Activated B cell treated with CpG ODN at 0.5 μM for 24 hours (primary cell): ENCODE results near the gene KCNK13. TPM values are rescaled to one million over a fixed set of nuclear protein-coding genes. Genes with fewer than 3 reads are reported as not detected.

Experiments used
- ATAC-seq: fragments of 200-7000 bp; cut with Tn5 transposase; one replicate; pipeline ENCODE4 v1.10.0; 2021; ENCODE audit warnings: low read depth, mild to moderate bottlenecking, moderate library complexity
- CTCF ChIA-PET: fragments of 350-600 bp; sonication (Branson Sonifier 250); formaldehyde crosslinking; loops from one replicate; lab custom pipeline; 2021; ENCODE audit warnings: antibody characterized with exemption; lab: Charles Lee
- POLR2A ChIA-PET: fragments of 350-600 bp; sonication (Branson Sonifier 250); formaldehyde crosslinking; loops from one replicate; lab custom pipeline; 2021; ENCODE audit warnings: antibody characterized with exemption; lab: Charles Lee
- DNase-seq: peaks from one replicate; pipeline ENCODE4 v3.0.0; 2022
- H3K27ac Mint-ChIP-seq: one replicate; pipeline ENCODE4 v1.8.0; 2020; ENCODE audit warnings: mixed read lengths
- H3K27me3 Mint-ChIP-seq: one replicate; pipeline ENCODE4 v1.8.0; 2021; ENCODE audit warnings: mixed read lengths
- H3K36me3 Mint-ChIP-seq: one replicate; pipeline ENCODE4 v1.8.0; 2021; ENCODE audit warnings: low read depth, mixed read lengths
- H3K4me1 Mint-ChIP-seq: one replicate; pipeline ENCODE4 v1.8.0; 2021; ENCODE audit warnings: mixed read lengths
- H3K4me3 Mint-ChIP-seq: one replicate; pipeline ENCODE4 v1.8.0; 2020; ENCODE audit warnings: mild to moderate bottlenecking, mixed read lengths
- H3K9me3 Mint-ChIP-seq: one replicate; pipeline ENCODE4 v1.8.0; 2020; ENCODE audit warnings: mixed read lengths
- CTCF ChIP-seq: fragments of 200-600 bp; IDR thresholded peaks from one replicate; pipeline ENCODE4 v1.8.0; 2022; ENCODE audit warnings: antibody characterized with exemption, mild to moderate bottlenecking
- intact Hi-C: fragments of 100-400 bp; cut with micrococcal nuclease; formaldehyde crosslinking; loops from one replicate; pipeline ENCODE4 v1.15.1; 2024
- total RNA-seq: library from RNA; stranded (reverse); gene quantifications from 2 replicates; pipeline ENCODE4 v1.2.3, GENCODE V29; 2022

KCNK13 gene
- total RNA-seq, 1 donor from 2014 or later: not detected

DNA sequence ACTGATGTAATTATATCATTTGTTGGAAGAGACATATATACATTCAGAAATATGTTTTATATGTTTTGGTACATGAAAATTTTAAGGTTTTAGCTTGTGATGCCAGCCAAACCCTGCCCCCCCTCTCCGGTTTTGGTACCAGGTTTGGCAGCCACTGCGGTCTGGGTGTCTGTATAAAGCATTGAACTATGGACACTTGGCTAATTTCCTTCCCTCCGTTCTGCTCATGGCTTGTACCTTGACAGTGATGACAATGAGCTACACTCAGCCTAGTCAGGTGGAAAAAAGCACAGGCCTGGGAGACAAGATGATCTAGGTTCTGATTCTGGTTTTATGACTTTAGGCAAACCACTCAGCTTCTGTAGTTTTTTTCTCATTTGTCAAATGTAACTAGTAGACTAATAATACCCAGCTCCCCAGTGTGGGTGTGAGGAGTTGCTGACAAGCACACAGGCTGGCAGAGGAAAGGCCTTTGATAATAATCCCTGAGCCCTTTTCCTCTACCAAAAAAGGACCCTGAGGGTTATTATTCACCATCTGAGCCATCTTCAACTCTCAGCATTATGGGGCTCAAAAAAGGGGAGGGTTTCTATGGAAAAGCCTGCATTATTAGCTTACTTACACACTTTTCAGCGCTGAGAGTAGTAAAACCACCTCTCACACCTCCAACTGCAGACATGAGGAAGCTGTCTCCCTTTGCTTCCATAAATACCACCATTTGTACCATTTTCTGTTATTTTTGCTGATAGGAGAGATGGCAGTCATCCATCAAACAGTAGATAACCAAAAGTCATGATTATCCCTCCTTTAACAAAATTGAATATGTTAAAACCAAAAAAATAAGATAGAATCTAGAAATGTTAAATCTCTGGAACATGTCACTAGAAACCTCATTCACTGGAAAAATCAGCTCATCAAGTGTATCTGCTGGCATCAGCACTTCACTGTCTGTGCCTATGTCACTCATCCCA, 118.3 kb downstream of the KCNK13 start:
- CTCF ChIA-PET: no interaction called here
- intact Hi-C loops: no loop called here
- Mint-ChIP-seq H3K36me3 (no peaks in the 10 kb centered on the region), H3K9me3 (no peaks in the 10 kb centered on the region), H3K27me3 (peaks cover 18% of the 10 kb centered on the region), H3K27ac (no peak overlapping the region), H3K4me1 (no peaks in the 10 kb centered on the region), H3K4me3 (no peak overlapping the region)
- DNase-seq (no peak), ATAC-seq (no peak)
- POLR2A ChIA-PET: no interaction called here
- no peak for TF ChIP-seq CTCF

- TF ChIP-seq CTCF: no peak
- Mint-ChIP-seq H3K36me3 (no peaks in the 10 kb centered on the region), H3K9me3 (peaks cover 7% of the 10 kb centered on the region), H3K27ac (no peak overlapping the region), H3K4me3 (no peak overlapping the region), H3K27me3 (peaks cover 23% of the 10 kb centered on the region), H3K4me1 (no peaks in the 10 kb centered on the region)
- ChIA-PET POLR2A (no interaction called here), CTCF (no interaction called here)
- no peak for ATAC-seq
- intact Hi-C loops: no loop called here
- no peak for DNase-seq
These were observed 122.3 kb downstream of the KCNK13 start for GRCh38 chr14:90184094-90184493.

- no peaks in the 10 kb centered on the region for H3K4me1 Mint-ChIP-seq
- no peak overlapping the region for H3K4me3 Mint-ChIP-seq
- ChIA-PET POLR2A (no interaction called here), CTCF (no interaction called here)
- intact Hi-C loops: no loop called here
- no peak for TF ChIP-seq CTCF
- peaks cover 7% of the 10 kb centered on the region for H3K9me3 Mint-ChIP-seq
- peaks cover 24% of the 10 kb centered on the region for H3K27me3 Mint-ChIP-seq
- ATAC-seq (no peak), DNase-seq (no peak)
- no peak overlapping the region for H3K27ac Mint-ChIP-seq
- H3K36me3 Mint-ChIP-seq: no peaks in the 10 kb centered on the region
These were observed 122.9 kb downstream of the KCNK13 start for GRCh38 chr14:90184571-90185266.

- no peak for TF ChIP-seq CTCF
- POLR2A ChIA-PET: no interaction called here
- no peak overlapping the region for H3K27ac Mint-ChIP-seq
- H3K4me1 Mint-ChIP-seq: no peaks in the 10 kb centered on the region
- no peak overlapping the region for H3K4me3 Mint-ChIP-seq
- intact Hi-C loops: no loop called here
- H3K27me3 Mint-ChIP-seq: peaks cover 20% of the 10 kb centered on the region
- DNase-seq (no peak), ATAC-seq (no peak)
- CTCF ChIA-PET: no interaction called here
- no peaks in the 10 kb centered on the region for H3K36me3 Mint-ChIP-seq
- peaks cover 7% of the 10 kb centered on the region for H3K9me3 Mint-ChIP-seq
These were observed 126.8 kb downstream of the KCNK13 start for GRCh38 chr14:90188588-90188987.

- Mint-ChIP-seq H3K36me3 (no peaks in the 10 kb centered on the region), H3K27me3 (peaks cover 24% of the 10 kb centered on the region), H3K4me1 (no peaks in the 10 kb centered on the region), H3K9me3 (peaks cover 7% of the 10 kb centered on the region), H3K4me3 (no peak overlapping the region), H3K27ac (no peak overlapping the region)
- no peak for DNase-seq
- intact Hi-C loops: no loop called here
- TF ChIP-seq CTCF: no peak
- no peak for ATAC-seq
- POLR2A ChIA-PET: no interaction called here
- CTCF ChIA-PET: no interaction called here
These were observed 129.4 kb downstream of the KCNK13 start for GRCh38 chr14:90191154-90191553.
